Ascending aorta (tissue), 2 donors: ENCODE results near the gene COLEC12. TPM values are rescaled to one million over a fixed set of nuclear protein-coding genes. Genes with fewer than 3 reads are reported as not detected.
A peak's percentile ranks its signal among the peaks of the same experiment; 100 is the strongest.

ENCODE experiments used
- DNase-seq, 2 donors: peaks; one replicate each; pipeline ENCODE4 v3.0.0-alpha.2; 2019; ENCODE audit warnings: low spot score in 2 of 2
- H3K27ac ChIP-seq, 2 donors: fragments of 200-600 bp; sonication (generic); one replicate each; pipeline ENCODE4 v1.5.1; 2016 to 2017; ENCODE audit warnings: mild to moderate bottlenecking in 1 of 2
- H3K27me3 ChIP-seq: fragments of 200-600 bp; sonication (generic); one replicate; pipeline ENCODE4 v1.5.1; 2017
- H3K36me3 ChIP-seq, 2 donors: fragments of 200-600 bp; sonication (generic); one replicate each; pipeline ENCODE4 v1.5.1; 2016
- H3K4me1 ChIP-seq, 2 donors: fragments of 200-600 bp; sonication (generic); one replicate each; pipeline ENCODE4 v1.5.1; 2016 to 2017; ENCODE audit warnings: mild to moderate bottlenecking in 1 of 2
- H3K4me3 ChIP-seq, 2 donors: fragments of 200-600 bp; sonication (generic); one replicate each; pipeline ENCODE4 v1.5.1; 2016 to 2017; ENCODE audit warnings: mild to moderate bottlenecking in 1 of 2
- H3K9me3 ChIP-seq, 2 donors: fragments of 200-600 bp; sonication (generic); one replicate each; pipeline ENCODE4 v1.5.1; 2016
- CTCF ChIP-seq, 3 experiments: fragments of 200-600 bp in 2 of 3; fragments of 450-650 bp in 1 of 3; sonication (generic) in 2 of 3; IDR thresholded peaks; one replicate each; pipeline ENCODE4 v1.5.1; 2016 to 2019; ENCODE audit warnings: antibody characterized with exemption in 3 of 3, mild to moderate bottlenecking in 1 of 3, moderate library complexity in 1 of 3
- intact Hi-C: fragments of 100-400 bp; cut with DNase I; formaldehyde crosslinking; loops from one replicate; pipeline ENCODE4 v1.15.1; 2023
- total RNA-seq: library from RNA; depleted of rRNA; stranded (reverse); fragments of >200 nt; gene quantifications from one replicate; pipeline ENCODE4 v1.1.0, GENCODE V29; 2016

Gene COLEC12
- total RNA-seq, 1 donor from 2014 or later = 9.5 TPM

- no peak overlapping the region for H3K4me3 ChIP-seq
- no peak for DNase-seq
- no peaks in the 10 kb centered on the region for H3K36me3 ChIP-seq
- no peaks in the 10 kb centered on the region for H3K4me1 ChIP-seq
- H3K27ac ChIP-seq = no peak overlapping the region
- no peaks in the 10 kb centered on the region for H3K9me3 ChIP-seq
- H3K27me3 ChIP-seq = no peaks in the 10 kb centered on the region
- TF ChIP-seq CTCF (IDR thresholded peaks at IDR 0.05) = no peak
- intact Hi-C loops = no loop called here
These were observed 137.9 kb downstream of the COLEC12 start for GRCh38 chr18:362311-363290.

GRCh38 chr18:361941-362310, 138.6 kb downstream of the COLEC12 start:
- Histone ChIP-seq H3K9me3 (no peaks in the 10 kb centered on the region), H3K4me1 (no peaks in the 10 kb centered on the region), H3K36me3 (no peaks in the 10 kb centered on the region), H3K27ac (no peak overlapping the region), H3K27me3 (no peaks in the 10 kb centered on the region), H3K4me3 (no peak overlapping the region)
- intact Hi-C loops = no loop called here
- no peak for TF ChIP-seq CTCF (IDR thresholded peaks at IDR 0.05)
- DNase-seq = peak in 1 of 2 donors; percentile 74

- Histone ChIP-seq H3K4me1 (no peaks in the 10 kb centered on the region), H3K27ac (no peak overlapping the region), H3K36me3 (no peaks in the 10 kb centered on the region), H3K27me3 (no peaks in the 10 kb centered on the region), H3K9me3 (no peaks in the 10 kb centered on the region), H3K4me3 (no peak overlapping the region)
- TF ChIP-seq CTCF (IDR thresholded peaks at IDR 0.05) = no peak
- intact Hi-C loops = no loop called here
- DNase-seq = no peak
These were observed 139.3 kb downstream of the COLEC12 start for GRCh38 chr18:361100-361732.

- no peak overlapping the region for H3K27ac ChIP-seq
- H3K9me3 ChIP-seq = no peaks in the 10 kb centered on the region
- no peaks in the 10 kb centered on the region for H3K36me3 ChIP-seq
- no peaks in the 10 kb centered on the region for H3K4me1 ChIP-seq
- H3K4me3 ChIP-seq = no peak overlapping the region
- intact Hi-C loops = no loop called here
- no peaks in the 10 kb centered on the region for H3K27me3 ChIP-seq
- no peak for TF ChIP-seq CTCF (IDR thresholded peaks at IDR 0.05)
- no peak for DNase-seq
These were observed 139.8 kb downstream of the COLEC12 start for GRCh38 chr18:360676-361075.

- H3K36me3 ChIP-seq = no peaks in the 10 kb centered on the region
- no peak overlapping the region for H3K4me3 ChIP-seq
- intact Hi-C loops = no loop called here
- no peak overlapping the region for H3K27ac ChIP-seq
- DNase-seq = no peak
- no peaks in the 10 kb centered on the region for H3K27me3 ChIP-seq
- no peaks in the 10 kb centered on the region for H3K9me3 ChIP-seq
- TF ChIP-seq CTCF (IDR thresholded peaks at IDR 0.05) = no peak
- no peaks in the 10 kb centered on the region for H3K4me1 ChIP-seq
These were observed 143.7 kb downstream of the COLEC12 start for GRCh38 chr18:356778-357177.
